Measurements from ENCODE around the gene JOSD1.

The JOSD1 gene

GRCh38 chr22:38732251-38732815 is 31.6 kb upstream of the JOSD1 start:
- no peak for DNase-seq

- DNase-seq: no peak
Measured at GRCh38 chr22:38731703-38732161, 31.0 kb upstream of the JOSD1 start.

- no peak for DNase-seq
Measured at GRCh38 chr22:38730411-38730871, 29.7 kb upstream of the JOSD1 start.

GRCh38 chr22:38729946-38730345 is 29.2 kb upstream of the JOSD1 start:
- no peak for DNase-seq

GRCh38 chr22:38728871-38729796 is 28.4 kb upstream of the JOSD1 start:
- no peak for DNase-seq

- no peak for DNase-seq
Measured at GRCh38 chr22:38727530-38728451, 27.0 kb upstream of the JOSD1 start.

GRCh38 chr22:38727123-38727522 is 26.4 kb upstream of the JOSD1 start:
- DNase-seq: no peak

GRCh38 chr22:38725900-38726655 is 25.3 kb upstream of the JOSD1 start:
- no peak for DNase-seq

- DNase-seq: peak; percentile 72
Measured at GRCh38 chr22:38724926-38725571, 24.3 kb upstream of the JOSD1 start.

GRCh38 chr22:38724176-38724575 is 23.4 kb upstream of the JOSD1 start:
- no peak for DNase-seq

GRCh38 chr22:38721551-38721950 is 20.8 kb upstream of the JOSD1 start:
- no peak for DNase-seq

- no peak for DNase-seq
Measured at GRCh38 chr22:38720350-38720749, 19.6 kb upstream of the JOSD1 start.

- DNase-seq: no peak
Measured at GRCh38 chr22:38719196-38719595, 18.5 kb upstream of the JOSD1 start.

GRCh38 chr22:38718414-38718813 is 17.7 kb upstream of the JOSD1 start:
- DNase-seq: no peak

GRCh38 chr22:38717244-38717643 is 16.5 kb upstream of the JOSD1 start:
- DNase-seq: no peak

GRCh38 chr22:38716826-38717225 is 16.1 kb upstream of the JOSD1 start:
- no peak for DNase-seq

GRCh38 chr22:38716271-38716670 is 15.5 kb upstream of the JOSD1 start:
- no peak for DNase-seq

- no peak for DNase-seq
Measured at GRCh38 chr22:38715852-38716251, 15.1 kb upstream of the JOSD1 start.

- no peak for DNase-seq
Measured at GRCh38 chr22:38715176-38715764, 14.5 kb upstream of the JOSD1 start.

- no peak for DNase-seq
Measured at GRCh38 chr22:38713921-38714320, 13.2 kb upstream of the JOSD1 start.

GRCh38 chr22:38712486-38713207 is 11.9 kb upstream of the JOSD1 start:
- no peak for DNase-seq
